Measurements from ENCODE around the gene PALD1.

Gene PALD1

GRCh38 chr10:70615784-70616522, 137.4 kb downstream of the PALD1 start:
- peak; percentile 96 for DNase-seq (ENCODE audit: low read depth)
- TF ChIP-seq CTCF (IDR thresholded peaks at IDR 0.05; ENCODE audit: low read depth, low read length, missing control alignments) = no peak
- no peak overlapping the region for H3K4me3 ChIP-seq (ENCODE audit: low read depth, low read length)
- in situ Hi-C loops (cut with HindIII; ENCODE audit: low sequenced_read_pairs) = no loop called here

GRCh38 chr10:70616761-70617160, 138.2 kb downstream of the PALD1 start:
- no peak overlapping the region for H3K4me3 ChIP-seq (ENCODE audit: low read depth, low read length)
- TF ChIP-seq CTCF (IDR thresholded peaks at IDR 0.05; ENCODE audit: low read depth, low read length, missing control alignments) = no peak
- DNase-seq (ENCODE audit: low read depth) = no peak
- in situ Hi-C loops (cut with HindIII; ENCODE audit: low sequenced_read_pairs) = no loop called here

Measured in astrocyte of the cerebellum (primary cell).